Neural cell (in vitro differentiated cells): ENCODE data around the gene DRAP1.

Experiments
- CTCF ChIP-seq: fragments of 450-650 bp; IDR thresholded peaks from 2 replicates; pipeline ENCODE4 v1.5.1; 2014; ENCODE audit warnings: antibody characterized with exemption, mild to moderate bottlenecking, moderate library complexity; ENCODE audit not compliant: poor library complexity, severe bottlenecking
- EP300 ChIP-seq: fragments of 450-650 bp; conservative IDR thresholded peaks from 2 replicates; pipeline ENCODE4 v1.6.1; 2014; ENCODE audit warnings: antibody characterized with exemption, mild to moderate bottlenecking, moderate library complexity; ENCODE audit not compliant: poor library complexity, severe bottlenecking
- EZH2 ChIP-seq: fragments of 200-600, 300-800 bp; shearing (Covaris generic), sonication (generic); IDR thresholded peaks from 2 replicates; pipeline ENCODE4 v1.6.1; 2014; ENCODE audit warnings: antibody characterized with exemption, low read length, borderline replicate concordance, mild to moderate bottlenecking; ENCODE audit not compliant: insufficient read depth, poor library complexity, severe bottlenecking
- POLR2AphosphoS5 ChIP-seq: IDR thresholded peaks from 2 replicates; pipeline ENCODE4 v1.6.1; 2012
- REST ChIP-seq: IDR thresholded peaks from 2 replicates; pipeline ENCODE4 v1.6.1; 2012; ENCODE audit warnings: borderline replicate concordance
- TAF1 ChIP-seq: IDR thresholded peaks from 2 replicates; pipeline ENCODE4 v1.6.1; 2012; ENCODE audit warnings: low read depth

- TF ChIP-seq POLR2AphosphoS5, result no peak
- TF ChIP-seq EP300, result no peak
- no peak for TF ChIP-seq TAF1
- no peak for TF ChIP-seq EZH2
- TF ChIP-seq CTCF, result no peak
- TF ChIP-seq REST, result no peak
Measured at GRCh38 chr11:65882120-65883057, 36.8 kb upstream of the DRAP1 start.
